HCT116 (cell line): ENCODE results near the gene FRMD3. TPM values are rescaled to one million over a fixed set of nuclear protein-coding genes. Genes with fewer than 3 reads are reported as not detected.

ENCODE experiments used
- ATAC-seq: fragments of 200-7000 bp; cut with Tn5 transposase; 2 replicates; pipeline ENCODE4 v1.9.1; 2020; ENCODE audit warnings: mild to moderate bottlenecking, moderate library complexity
- BruUV-seq: library from RNA; stranded (reverse); fragments of 400-500 nt; replicated peaks from 2 replicates; lab custom pipeline; 2021; lab: Mats Ljungman, UMichigan
- CTCF ChIA-PET: fragments of 300-600 bp; sonication (Branson Sonifier 250); formaldehyde crosslinking; loops from one replicate; lab custom pipeline; 2021; ENCODE audit warnings: antibody characterized with exemption; lab: Charles Lee
- POLR2A ChIA-PET: fragments of 300-600, 350-600 bp; sonication (Branson Sonifier 250); formaldehyde crosslinking; loops from one replicate; lab custom pipeline; 2021; ENCODE audit warnings: antibody characterized with exemption; lab: Charles Lee
- RAD21 ChIA-PET, 2 experiments: fragments of 300-600 bp; sonication (Branson Sonifier 250); formaldehyde crosslinking; loops; one replicate each; lab custom pipeline; 2023; ENCODE audit warnings: low total read pairs in 2 of 2; ENCODE audit not compliant: uncharacterized antibody in 2 of 2, unreplicated experiment in 2 of 2, low non-redundant PET in 1 of 2; lab: Charles Lee
- DNase-seq: peaks from one replicate; pipeline ENCODE4 v3.0.0-alpha.2; 2010; ENCODE audit warnings: low read depth, low spot score
- H2AFZ ChIP-seq: fragments of 200-600 bp; shearing (Covaris generic), sonication (generic); 2 replicates; pipeline ENCODE4 v1.6.1; 2017; ENCODE audit warnings: low read depth, mixed run types, mixed read lengths, antibody characterized with exemption, low read length; ENCODE audit not compliant: poor library complexity, severe bottlenecking
- H3K27ac ChIP-seq: 2 replicates; pipeline ENCODE4 v1.5.1; 2012; ENCODE audit warnings: low read depth, low read length
- H3K27me3 ChIP-seq: fragments of 200-600 bp; sonication (generic); 2 replicates; pipeline ENCODE4 v1.6.1; 2016; ENCODE audit warnings: mixed run types, low read length, mixed read lengths; ENCODE audit not compliant: insufficient read depth
- H3K36me3 ChIP-seq, 2 experiments: fragments of 200-500 bp in 1 of 2; fragments of 200-600 bp in 1 of 2; sonication (Bioruptor generic) in 1 of 2; sonication (generic) in 1 of 2; 2 replicates each; pipeline versions ENCODE4 v1.5.1 to v1.6.1; 2014 to 2016; ENCODE audit warnings: low read length in 2 of 2, inconsistent platforms in 1 of 2, mixed read lengths in 1 of 2, mixed run types in 1 of 2; ENCODE audit not compliant: insufficient read depth in 2 of 2, control insufficient read depth in 1 of 2
- H3K4me1 ChIP-seq, 2 experiments: fragments of 200-600 bp in 1 of 2; sonication (generic) in 1 of 2; 2 replicates each; pipeline versions ENCODE4 v1.5.1 to v1.6.1; 2012 to 2017; ENCODE audit warnings: low read length in 2 of 2, inconsistent platforms in 1 of 2, mild to moderate bottlenecking in 1 of 2, mixed read lengths in 1 of 2, mixed run types in 1 of 2, moderate library complexity in 1 of 2; ENCODE audit not compliant: insufficient read depth in 2 of 2, control insufficient read depth in 1 of 2
- H3K4me2 ChIP-seq: fragments of 200-600 bp; sonication (generic); 2 replicates; pipeline ENCODE4 v1.6.1; 2017; ENCODE audit warnings: mixed run types, low read length, mixed read lengths
- H3K4me3 ChIP-seq, 2 experiments: fragments of 200-600 bp in 1 of 2; sonication (generic) in 1 of 2; replicated peaks in 1 of 2; 2 replicates each; pipeline ENCODE4 v1.5.1; 2011 to 2016; ENCODE audit warnings: low read length in 2 of 2, control low read depth in 1 of 2, low read depth in 1 of 2, mild to moderate bottlenecking in 1 of 2, mixed read lengths in 1 of 2, mixed run types in 1 of 2
- H3K79me2 ChIP-seq: fragments of 200-600 bp; sonication (generic); 2 replicates; pipeline ENCODE4 v1.6.1; 2017; ENCODE audit warnings: mild to moderate bottlenecking, mixed run types, low read length, moderate library complexity, mixed read lengths; ENCODE audit not compliant: insufficient read depth
- H3K9ac ChIP-seq: fragments of 200-600 bp; sonication (generic); 2 replicates; pipeline ENCODE4 v1.6.1; 2016; ENCODE audit warnings: low read length, mixed read lengths
- H3K9me2 ChIP-seq: fragments of 200-600 bp; sonication (generic), shearing (Covaris generic); 2 replicates; pipeline ENCODE4 v1.6.1; 2017; ENCODE audit warnings: mixed run types, mild to moderate bottlenecking, moderate library complexity; ENCODE audit not compliant: insufficient read depth
- H3K9me3 ChIP-seq, 2 experiments: fragments of 200-500 bp in 1 of 2; fragments of 200-600 bp in 1 of 2; sonication (Bioruptor generic) in 1 of 2; sonication (generic) in 1 of 2; 2 replicates each; pipeline ENCODE4 v1.6.1; 2014 to 2017; ENCODE audit warnings: low read length in 2 of 2, mixed read lengths in 2 of 2, inconsistent platforms in 1 of 2, low read depth in 1 of 2, mild to moderate bottlenecking in 1 of 2, mixed run types in 1 of 2, moderate library complexity in 1 of 2; ENCODE audit not compliant: control insufficient read depth in 1 of 2, insufficient read depth in 1 of 2
- H4K20me1 ChIP-seq: fragments of 200-600 bp; sonication (generic), shearing (Covaris generic); 2 replicates; pipeline ENCODE4 v1.6.1; 2017; ENCODE audit warnings: mixed run types, mild to moderate bottlenecking, moderate library complexity; ENCODE audit not compliant: insufficient read depth
- CEBPB ChIP-seq: IDR thresholded peaks from 2 replicates; pipeline ENCODE4 v1.6.1; 2012; ENCODE audit warnings: low read depth
- CTCF ChIP-seq, 3 experiments: fragments of 200-600 bp in 1 of 3; sonication (generic) in 1 of 3; IDR thresholded peaks in 2 of 3; conservative IDR thresholded peaks in 1 of 3; 2 replicates each; pipeline ENCODE4 v1.5.1; 2012 to 2017; ENCODE audit warnings: low read depth in 2 of 3, low read length in 2 of 3, antibody characterized with exemption in 1 of 3, borderline replicate concordance in 1 of 3, control low read depth in 1 of 3, mild to moderate bottlenecking in 1 of 3, mixed read lengths in 1 of 3, mixed run types in 1 of 3, moderate library complexity in 1 of 3; ENCODE audit not compliant: insufficient read depth in 1 of 3
- EGR1 ChIP-seq: IDR thresholded peaks from 2 replicates; pipeline ENCODE4 v1.6.1; 2012; ENCODE audit warnings: low read depth
- ELF1 ChIP-seq: IDR thresholded peaks from 2 replicates; pipeline ENCODE4 v1.6.1; 2012; ENCODE audit warnings: low read depth, borderline replicate concordance
- EZH2 ChIP-seq: fragments of 200-600 bp; sonication (generic); IDR thresholded peaks from 2 replicates; pipeline ENCODE4 v1.6.1; 2017; ENCODE audit warnings: antibody characterized with exemption, mixed run types
- EZH2phosphoT487 ChIP-seq: fragments of 200-600 bp; IDR thresholded peaks from 2 replicates; pipeline ENCODE4 v1.6.1; 2018; ENCODE audit warnings: antibody characterized with exemption, borderline replicate concordance
- FOSL1 ChIP-seq: IDR thresholded peaks from 2 replicates; pipeline ENCODE4 v1.6.1; 2012; ENCODE audit warnings: low read depth
- MAX ChIP-seq: IDR thresholded peaks from 2 replicates; pipeline ENCODE4 v1.6.1; 2012
- RAD21 ChIP-seq: IDR thresholded peaks from 2 replicates; pipeline ENCODE4 v1.6.1; 2012; ENCODE audit warnings: low read depth, mild to moderate bottlenecking
- SIN3A ChIP-seq: IDR thresholded peaks from 2 replicates; pipeline ENCODE4 v1.6.1; 2012; ENCODE audit warnings: low read depth
- SP1 ChIP-seq: IDR thresholded peaks from 2 replicates; pipeline ENCODE4 v1.6.1; 2012; ENCODE audit warnings: low read depth
- TCF7L2 ChIP-seq: IDR thresholded peaks from 2 replicates; pipeline ENCODE4 v1.7.0; 2011; ENCODE audit warnings: borderline replicate concordance, inconsistent platforms; ENCODE audit not compliant: insufficient read depth, insufficient read length; ENCODE audit errors: extremely low read depth
- YY1 ChIP-seq: IDR thresholded peaks from 2 replicates; pipeline ENCODE4 v1.6.1; 2011; ENCODE audit warnings: low read length, low read depth, moderate library complexity, mild to moderate bottlenecking; ENCODE audit not compliant: insufficient replicate concordance; ENCODE audit errors: extremely low read depth
- ZFX ChIP-seq: fragments of 450-650 bp; IDR thresholded peaks from 2 replicates; pipeline ENCODE4 v1.6.1; 2017
- intact Hi-C: fragments of 100-400 bp; cut with micrococcal nuclease; formaldehyde crosslinking; loops from 2 replicates; pipeline ENCODE4 v1.10.0; 2022
- total RNA-seq: library from RNA; stranded (reverse); gene quantifications from one replicate; pipeline ENCODE4 v1.2.1, GENCODE V29; 2021; ENCODE audit not compliant: unreplicated experiment
- TF ChIP-seq, protein P1 (sequence below): IDR thresholded peaks from 2 replicates; pipeline ENCODE4 v1.6.1; 2012; ENCODE audit warnings: low read depth
- TF ChIP-seq, protein P2 (sequence below): IDR thresholded peaks from 2 replicates; pipeline ENCODE4 v1.6.1; 2012

Gene FRMD3
- total RNA-seq, 1 experiment from 2014 or later, result 0.89 TPM

- H3K36me3 ChIP-seq, result no peaks in the 10 kb centered on the region
- BruUV-seq, result no TSS peak
- H4K20me1 ChIP-seq, result no peaks in the 10 kb centered on the region
- no peak overlapping the region for H2AFZ ChIP-seq
- DNase-seq (no peak), ATAC-seq (no peak)
- no peaks in the 10 kb centered on the region for H3K4me1 ChIP-seq
- no peak overlapping the region for H3K4me2 ChIP-seq
- no peak for TF ChIP-seq TCF7L2
- no peak for TF ChIP-seq EGR1
- TF ChIP-seq EZH2, result no peak
- TF ChIP-seq, protein P1, sequence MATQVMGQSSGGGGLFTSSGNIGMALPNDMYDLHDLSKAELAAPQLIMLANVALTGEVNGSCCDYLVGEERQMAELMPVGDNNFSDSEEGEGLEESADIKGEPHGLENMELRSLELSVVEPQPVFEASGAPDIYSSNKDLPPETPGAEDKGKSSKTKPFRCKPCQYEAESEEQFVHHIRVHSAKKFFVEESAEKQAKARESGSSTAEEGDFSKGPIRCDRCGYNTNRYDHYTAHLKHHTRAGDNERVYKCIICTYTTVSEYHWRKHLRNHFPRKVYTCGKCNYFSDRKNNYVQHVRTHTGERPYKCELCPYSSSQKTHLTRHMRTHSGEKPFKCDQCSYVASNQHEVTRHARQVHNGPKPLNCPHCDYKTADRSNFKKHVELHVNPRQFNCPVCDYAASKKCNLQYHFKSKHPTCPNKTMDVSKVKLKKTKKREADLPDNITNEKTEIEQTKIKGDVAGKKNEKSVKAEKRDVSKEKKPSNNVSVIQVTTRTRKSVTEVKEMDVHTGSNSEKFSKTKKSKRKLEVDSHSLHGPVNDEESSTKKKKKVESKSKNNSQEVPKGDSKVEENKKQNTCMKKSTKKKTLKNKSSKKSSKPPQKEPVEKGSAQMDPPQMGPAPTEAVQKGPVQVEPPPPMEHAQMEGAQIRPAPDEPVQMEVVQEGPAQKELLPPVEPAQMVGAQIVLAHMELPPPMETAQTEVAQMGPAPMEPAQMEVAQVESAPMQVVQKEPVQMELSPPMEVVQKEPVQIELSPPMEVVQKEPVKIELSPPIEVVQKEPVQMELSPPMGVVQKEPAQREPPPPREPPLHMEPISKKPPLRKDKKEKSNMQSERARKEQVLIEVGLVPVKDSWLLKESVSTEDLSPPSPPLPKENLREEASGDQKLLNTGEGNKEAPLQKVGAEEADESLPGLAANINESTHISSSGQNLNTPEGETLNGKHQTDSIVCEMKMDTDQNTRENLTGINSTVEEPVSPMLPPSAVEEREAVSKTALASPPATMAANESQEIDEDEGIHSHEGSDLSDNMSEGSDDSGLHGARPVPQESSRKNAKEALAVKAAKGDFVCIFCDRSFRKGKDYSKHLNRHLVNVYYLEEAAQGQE, result no peak
- TF ChIP-seq, protein P2, sequence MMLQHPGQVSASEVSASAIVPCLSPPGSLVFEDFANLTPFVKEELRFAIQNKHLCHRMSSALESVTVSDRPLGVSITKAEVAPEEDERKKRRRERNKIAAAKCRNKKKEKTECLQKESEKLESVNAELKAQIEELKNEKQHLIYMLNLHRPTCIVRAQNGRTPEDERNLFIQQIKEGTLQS, result no peak
- no peak for TF ChIP-seq CTCF (IDR thresholded peaks at IDR 0.05 in 2 of 3, conservative IDR thresholded peaks at IDR 0.05 in 1 of 3; ENCODE audit: borderline replicate concordance in 1 of 3, insufficient read depth in 1 of 3, low read depth in 2 of 3, low read length in 2 of 3)
- no peak for TF ChIP-seq SIN3A
- no peak for TF ChIP-seq ZFX
- no peak for TF ChIP-seq YY1
- TF ChIP-seq ELF1, result no peak
- TF ChIP-seq EZH2phosphoT487, result no peak
- no peak for TF ChIP-seq FOSL1
- no peak for TF ChIP-seq SP1
- TF ChIP-seq MAX, result no peak
- no peak for TF ChIP-seq RAD21
- no peak for TF ChIP-seq CEBPB
- H3K9me2 ChIP-seq, result no peaks in the 10 kb centered on the region
- no peak overlapping the region for H3K4me3 ChIP-seq
- H3K79me2 ChIP-seq, result no peaks in the 10 kb centered on the region
- H3K9me3 ChIP-seq, result no peaks in the 10 kb centered on the region
- no peaks in the 10 kb centered on the region for H3K27me3 ChIP-seq
- no peak overlapping the region for H3K9ac ChIP-seq
- ChIA-PET CTCF (no interaction called here), RAD21 (no interaction called here), POLR2A (no interaction called here)
- no peak overlapping the region for H3K27ac ChIP-seq
- intact Hi-C loops, result no loop called here
Measured at GRCh38 chr9:83240671-83241070, 297.5 kb downstream of the FRMD3 start.
